ENCODE measurements around the gene EEIG2.

- TF ChIP-seq, protein P1, sequence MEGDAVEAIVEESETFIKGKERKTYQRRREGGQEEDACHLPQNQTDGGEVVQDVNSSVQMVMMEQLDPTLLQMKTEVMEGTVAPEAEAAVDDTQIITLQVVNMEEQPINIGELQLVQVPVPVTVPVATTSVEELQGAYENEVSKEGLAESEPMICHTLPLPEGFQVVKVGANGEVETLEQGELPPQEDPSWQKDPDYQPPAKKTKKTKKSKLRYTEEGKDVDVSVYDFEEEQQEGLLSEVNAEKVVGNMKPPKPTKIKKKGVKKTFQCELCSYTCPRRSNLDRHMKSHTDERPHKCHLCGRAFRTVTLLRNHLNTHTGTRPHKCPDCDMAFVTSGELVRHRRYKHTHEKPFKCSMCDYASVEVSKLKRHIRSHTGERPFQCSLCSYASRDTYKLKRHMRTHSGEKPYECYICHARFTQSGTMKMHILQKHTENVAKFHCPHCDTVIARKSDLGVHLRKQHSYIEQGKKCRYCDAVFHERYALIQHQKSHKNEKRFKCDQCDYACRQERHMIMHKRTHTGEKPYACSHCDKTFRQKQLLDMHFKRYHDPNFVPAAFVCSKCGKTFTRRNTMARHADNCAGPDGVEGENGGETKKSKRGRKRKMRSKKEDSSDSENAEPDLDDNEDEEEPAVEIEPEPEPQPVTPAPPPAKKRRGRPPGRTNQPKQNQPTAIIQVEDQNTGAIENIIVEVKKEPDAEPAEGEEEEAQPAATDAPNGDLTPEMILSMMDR (IDR thresholded peaks at IDR 0.05 in 2 of 3, conservative IDR thresholded peaks at IDR 0.05 in 1 of 3; ENCODE audit: borderline replicate concordance in 1 of 3, insufficient read depth in 1 of 3, low read depth in 2 of 3, low read length in 2 of 3): no peak
- TF ChIP-seq RAD21 (IDR thresholded peaks at IDR 0.05; ENCODE audit: low read depth) (no peak), POLR2A (IDR thresholded peaks at IDR 0.05; ENCODE audit: borderline replicate concordance, extremely low read depth, insufficient read depth, insufficient read length) (no peak), EZH2 (IDR thresholded peaks at IDR 0.05) (no peak), SRF (IDR thresholded peaks at IDR 0.05; ENCODE audit: low read depth) (no peak), TCF7L2 (IDR thresholded peaks at IDR 0.05; ENCODE audit: borderline replicate concordance, extremely low read depth, insufficient read depth, insufficient read length) (no peak), FOSL1 (IDR thresholded peaks at IDR 0.05; ENCODE audit: low read depth) (no peak), JUND (IDR thresholded peaks at IDR 0.05) (no peak), REST (IDR thresholded peaks at IDR 0.05; ENCODE audit: low read depth) (no peak), YY1 (IDR thresholded peaks at IDR 0.05; ENCODE audit: extremely low read depth, insufficient replicate concordance, low read depth, low read length) (no peak), SIN3A (IDR thresholded peaks at IDR 0.05; ENCODE audit: low read depth) (no peak)
Measured at GRCh38 chr1:108609483-108610049, 49.7 kb downstream of the EEIG2 start.
